GM12878 (cell line): ENCODE measurements around the gene PLEKHH1. TPM values are rescaled to one million over a fixed set of nuclear protein-coding genes. Genes with fewer than 3 reads are reported as not detected.

ENCODE experiments used
- ATAC-seq: fragments of 200-7000 bp; cut with Tn5 transposase; 3 replicates; pipeline ENCODE4 v1.9.1; 2020; ENCODE audit warnings: mild to moderate bottlenecking, moderate library complexity
- BruUV-seq: library from RNA; stranded (reverse); fragments of 400-500 nt; replicated peaks from 2 replicates; lab custom pipeline; 2021; lab: Mats Ljungman, UMichigan
- CTCF ChIA-PET: fragments of 300-600 bp; sonication (Branson Sonifier 250); formaldehyde crosslinking; extraction: SDS; loops from one replicate; lab custom pipeline; 2021; ENCODE audit warnings: inconsistent platforms; lab: Yijun Ruan, JAX
- POLR2A ChIA-PET: fragments of 350-600 bp; formaldehyde crosslinking; extraction: SDS; loops from one replicate; lab custom pipeline; 2021; ENCODE audit warnings: inconsistent platforms; lab: Charles Lee
- RAD21 ChIA-PET: fragments of 300-600 bp; sonication (Branson Sonifier 250); formaldehyde crosslinking; loops from one replicate; lab custom pipeline; 2023; ENCODE audit warnings: antibody characterized with exemption; ENCODE audit not compliant: unreplicated experiment; lab: Charles Lee
- SMC1A ChIA-PET: fragments of 300-600 bp; sonication (Branson Sonifier 250); formaldehyde crosslinking; loops from one replicate; lab custom pipeline; 2023; ENCODE audit not compliant: unreplicated experiment, uncharacterized antibody; lab: Charles Lee
- DNase-seq: peaks from one replicate; pipeline ENCODE4 v3.0.0-alpha.2; 2011; ENCODE audit warnings: low read depth, low spot score
- FAIRE-seq: peaks from 3 replicates; lab custom pipeline; 2011; peaks lifted over from hg19 to GRCh38; lab: Jason Lieb, UNC
- H2AFZ ChIP-seq: 2 replicates; pipeline ENCODE4 v1.6.0; 2011; ENCODE audit warnings: low read depth, low read length, control low read depth; ENCODE audit not compliant: control insufficient read depth
- H3K27ac ChIP-seq: 2 replicates; pipeline ENCODE4 v1.5.1; 2011; ENCODE audit warnings: control low read depth; ENCODE audit not compliant: control insufficient read depth, insufficient read depth
- H3K27me3 ChIP-seq, 2 experiments: replicated peaks in 1 of 2; 2 replicates each; pipeline versions ENCODE4 v1.6.0 to v1.6.1; 2011; ENCODE audit warnings: low read length in 1 of 2; ENCODE audit not compliant: control insufficient read depth in 2 of 2, insufficient read depth in 2 of 2
- H3K36me3 ChIP-seq, 2 experiments: 2 replicates each; pipeline ENCODE4 v1.5.1; 2011; ENCODE audit warnings: low read length in 1 of 2; ENCODE audit not compliant: control insufficient read depth in 2 of 2, insufficient read depth in 2 of 2
- H3K4me1 ChIP-seq: 2 replicates; pipeline ENCODE4 v1.6.1; 2011; ENCODE audit warnings: mild to moderate bottlenecking, low read length, moderate library complexity, mixed read lengths; ENCODE audit not compliant: control insufficient read depth, insufficient read depth
- H3K4me2 ChIP-seq: 2 replicates; pipeline ENCODE4 v1.6.0; 2011; ENCODE audit warnings: control low read depth; ENCODE audit not compliant: control insufficient read depth, insufficient read depth
- H3K4me3 ChIP-seq: fragments of 200-600 bp; sonication (generic); 2 replicates; pipeline ENCODE4 v1.5.1; 2016
- H3K79me2 ChIP-seq: 2 replicates; pipeline ENCODE4 v1.6.0; 2011; ENCODE audit warnings: low read length; ENCODE audit not compliant: control insufficient read depth, insufficient read depth
- H3K9ac ChIP-seq: 2 replicates; pipeline ENCODE4 v1.8.0; 2011; ENCODE audit warnings: low read length, control low read depth, mixed read lengths; ENCODE audit not compliant: control insufficient read depth, insufficient read depth
- H3K9me3 ChIP-seq: replicated peaks from 3 replicates; pipeline ENCODE4 v1.5.1; 2011; ENCODE audit warnings: mild to moderate bottlenecking, low read length; ENCODE audit not compliant: control insufficient read depth, insufficient read depth
- H4K20me1 ChIP-seq: 2 replicates; pipeline ENCODE4 v1.6.0; 2011; ENCODE audit not compliant: control insufficient read depth, insufficient read depth
- ATF7 ChIP-seq: fragments of 450-650 bp; IDR thresholded peaks from 2 replicates; pipeline ENCODE4 v1.6.1; 2016; ENCODE audit warnings: low read depth, mild to moderate bottlenecking
- MEF2B ChIP-seq: fragments of 450-650 bp; IDR thresholded peaks from 2 replicates; pipeline ENCODE4 v1.6.1; 2018; ENCODE audit warnings: mild to moderate bottlenecking, moderate library complexity; ENCODE audit not compliant: partially characterized antibody, poor library complexity, severe bottlenecking
- MTA2 ChIP-seq: fragments of 450-650 bp; IDR thresholded peaks from 2 replicates; pipeline ENCODE4 v1.6.1; 2016; ENCODE audit warnings: low read depth, mild to moderate bottlenecking, moderate library complexity
- NFYB ChIP-seq: IDR thresholded peaks from 2 replicates; pipeline ENCODE4 v1.6.1; 2011; ENCODE audit warnings: low read depth, mild to moderate bottlenecking, low read length, improper control_type of control experiment, moderate library complexity; ENCODE audit not compliant: insufficient read depth
- NKRF ChIP-seq: fragments of 450-650 bp; conservative IDR thresholded peaks from 2 replicates; pipeline ENCODE4 v1.6.1; 2017; ENCODE audit warnings: mild to moderate bottlenecking, moderate library complexity
- POLR2AphosphoS5 ChIP-seq: IDR thresholded peaks from 2 replicates; pipeline ENCODE4 v1.6.1; 2011; ENCODE audit warnings: mild to moderate bottlenecking, low read length, inconsistent platforms
- RFX5 ChIP-seq: IDR thresholded peaks from 2 replicates; pipeline ENCODE4 v1.6.1; 2011; ENCODE audit warnings: low read depth, low read length, improper control_type of control experiment
- TARDBP ChIP-seq: IDR thresholded peaks from 2 replicates; pipeline ENCODE4 v1.6.1; 2016; ENCODE audit warnings: borderline replicate concordance
- ZNF592 ChIP-seq: fragments of 450-650 bp; IDR thresholded peaks from 2 replicates; pipeline ENCODE4 v1.6.1; 2017; ENCODE audit warnings: mild to moderate bottlenecking, moderate library complexity
- ZSCAN29 ChIP-seq: fragments of 450-650 bp; IDR thresholded peaks from 2 replicates; pipeline ENCODE4 v1.6.1; 2017; ENCODE audit warnings: mild to moderate bottlenecking, moderate library complexity
- WGBS: methylation state at CpG from one replicate; pipeline ENCODE4 v1.1.6; 2016; ENCODE audit warnings: low lambda C conversion rate; ENCODE audit not compliant: insufficient replicate concordance, insufficient coverage; ENCODE audit errors: missing lambda C conversion rate; 5-methylcytosine and 5-hydroxymethylcytosine counted together
- in situ Hi-C: fragments of 300-500 bp; cut with MboI; formaldehyde crosslinking; loops from 9 replicates; pipeline ENCODE4 v1.14.3; 2018; ENCODE audit warnings: mixed read lengths
- intact Hi-C: fragments of 100-400 bp; cut with micrococcal nuclease; formaldehyde crosslinking; loops from one replicate; pipeline ENCODE4 v1.14.2; 2022; ENCODE audit not compliant: unreplicated experiment
- polyA plus RNA-seq, 11 experiments: library from polyadenylated mRNA; depleted of rRNA in 4 of 11; unstranded in 6 of 11; stranded (reverse) in 5 of 11; fragments of >200 nt; fragmentation: Nextera tagmentation in 4 of 11; fragmentation: Illumina TruSeq in 1 of 11; extraction: Ambion mirVana in 4 of 11; extraction: Trizol in 1 of 11; gene quantifications; 1 replicate in 1 of 11; 2 replicates in 10 of 11; pipeline versions ENCODE4 v1.2.1 to v1.2.3, GENCODE V29; 2011 to 2016; ENCODE audit warnings: inconsistent platforms in 2 of 11, missing spikeins in 2 of 11, low read depth in 1 of 11
- total RNA-seq, 4 experiments: library from RNA; depleted of rRNA in 3 of 4; stranded (reverse); fragments of >200 nt in 3 of 4; fragmentation: Illumina TruSeq in 1 of 4; extraction: Trizol in 1 of 4; gene quantifications; 2 replicates each; pipeline versions ENCODE4 v1.2.1 to v1.2.3, GENCODE V29; 2013 to 2021

The PLEKHH1 gene
- total and polyA plus RNA-seq, 10 of the 15 experiments (the other 5 are each of a cell fraction or from before 2014, with no cell fraction given) = 0.11 to 0.95 (median 0.41) TPM

DNA sequence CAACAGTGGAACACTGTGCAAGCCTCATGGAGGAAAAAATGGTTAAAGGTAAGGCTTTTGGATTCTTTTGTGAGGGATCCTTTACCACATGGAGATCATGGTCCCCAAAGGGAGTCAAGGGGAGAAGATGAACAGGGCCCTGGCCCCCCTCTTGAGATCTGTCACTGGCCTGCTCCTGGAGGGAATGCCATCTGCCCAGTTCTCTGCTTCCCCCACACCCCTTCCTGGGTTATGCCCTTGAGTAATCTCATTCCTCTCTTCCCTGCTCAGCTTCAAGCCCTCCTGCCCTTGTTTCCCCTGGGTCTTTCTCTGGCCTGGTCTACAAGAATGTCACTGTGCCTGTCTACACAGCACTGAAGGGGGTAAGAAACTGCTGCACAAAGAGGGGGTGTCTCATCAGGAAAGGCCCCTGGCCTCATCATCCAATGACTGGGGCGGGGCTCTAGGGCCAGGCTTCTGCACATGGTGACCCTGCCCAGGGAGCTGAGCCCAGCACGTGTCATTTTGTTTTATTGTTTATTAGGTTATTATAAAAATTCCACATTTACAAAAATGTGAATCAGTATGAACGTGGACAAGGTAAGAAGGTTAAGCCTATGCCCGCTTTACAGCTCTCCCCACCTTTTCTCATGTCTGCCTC, 36.7 kb downstream of the PLEKHH1 start:
- ChIA-PET RAD21 (interaction anchor here (0.6 to 5.8 kb wide), 6 partner anchors 14 to 148 kb away, joined by 3 to 176 read pairs (median 20); no protein-coding TSS in a partner anchor), CTCF (interaction anchor here (1.4 to 27.6 kb wide), 12 partner anchors 8 to 146 kb away, joined by 5 to 583 read pairs (median 15); partner anchors contain the start of gene RDH12), SMC1A (interaction anchor here (1.1 to 6.1 kb wide), 11 partner anchors 15 to 149 kb away, joined by 3 to 185 read pairs (median 9); no protein-coding TSS in a partner anchor), POLR2A (interaction anchor here (0.6 kb wide), 1 partner anchor 135 kb away, joined by 3 read pairs; no protein-coding TSS in a partner anchor)
- Histone ChIP-seq H4K20me1 (no peaks in the 10 kb centered on the region), H3K4me2 (no peak overlapping the region), H3K79me2 (no peaks in the 10 kb centered on the region), H3K4me1 (no peaks in the 10 kb centered on the region), H3K4me3 (no peak overlapping the region), H3K9ac (no peak overlapping the region), H3K36me3 (no peaks in the 10 kb centered on the region), H3K27me3 (no peaks in the 10 kb centered on the region), H3K27ac (no peak overlapping the region), H3K9me3 (no peaks in the 10 kb centered on the region), H2AFZ (no peak overlapping the region)
- FAIRE-seq = no peak
- in situ Hi-C loops = loop anchor here (5.0 kb wide), 1 partner anchor 142 kb away; no protein-coding TSS in a partner anchor
- TF ChIP-seq ZNF592 (no peak), ZSCAN29 (no peak), ATF7 (no peak), TARDBP (no peak), POLR2AphosphoS5 (no peak), NFYB (no peak), MTA2 (no peak), MEF2B (no peak), NKRF (no peak), RFX5 (no peak)
- intact Hi-C loops = no loop called here
- no TSS peak for BruUV-seq
- WGBS = 38% methylated on average over 4 of the region's 4 CpGs
- ATAC-seq = no peak
- DNase-seq = no peak
